ENCODE data around the gene TPP1. TPM values are rescaled to one million over a fixed set of nuclear protein-coding genes. Genes with fewer than 3 reads are reported as not detected.

TPP1 gene
- total and polyA plus RNA-seq, 2 of the 13 experiments (the other 11 are each of a cell fraction or from before 2014, with no cell fraction given): 13.9 to 74.6 TPM

- Histone ChIP-seq H3K79me2 (ENCODE audit: insufficient read depth, low read length) (no peaks in the 10 kb centered on the region), H3K36me3 (replicated peaks in 1 of 2; ENCODE audit: control insufficient read depth in 1 of 2, insufficient read depth in 2 of 2, low read length in 2 of 2) (no peaks in the 10 kb centered on the region), H3K9me3 (ENCODE audit: low read length) (no peaks in the 10 kb centered on the region), H3K9ac (ENCODE audit: insufficient read depth, low read depth, low read length) (no peak overlapping the region), H3K4me2 (ENCODE audit: low read depth, low read length) (no peak overlapping the region), H4K20me1 (ENCODE audit: insufficient read depth, low read length) (no peaks in the 10 kb centered on the region), H3K4me3 (replicated peaks in 1 of 3; ENCODE audit: insufficient read depth in 1 of 3, low read depth in 2 of 3, low read length in 3 of 3) (no peak overlapping the region), H2AFZ (ENCODE audit: low read length) (no peak overlapping the region), H3K27me3 (ENCODE audit: control insufficient read depth in 1 of 2, insufficient read depth in 2 of 2, low read length in 2 of 2) (peaks cover 18 to 76% of the 10 kb centered on the region in 2 experiments), H3K27ac (ENCODE audit: extremely low read length, insufficient read depth, low read length) (no peak overlapping the region), H3K4me1 (ENCODE audit: insufficient read depth, low read length) (peaks cover 21% of the 10 kb centered on the region)
- no peak for TF ChIP-seq RORA (CRISPR knock-in tag; IDR thresholded peaks at IDR 0.05)
- TF ChIP-seq ZFP36 (IDR thresholded peaks at IDR 0.05; ENCODE audit: borderline replicate concordance, low read depth, low read length, partially characterized antibody): no peak
- TF ChIP-seq THAP9 (CRISPR knock-in tag; IDR thresholded peaks at IDR 0.05; ENCODE audit: borderline replicate concordance): no peak
- no peak for TF ChIP-seq ZNF788 (CRISPR knock-in tag; IDR thresholded peaks at IDR 0.05; ENCODE audit: borderline replicate concordance)
- TF ChIP-seq TP53 (CRISPR knock-in tag; conservative IDR thresholded peaks at IDR 0.05): no peak
- no peak for TF ChIP-seq RAD21 (CRISPR knock-in tag; IDR thresholded peaks at IDR 0.05)
- WGBS (ENCODE audit: low lambda C conversion rate): 52% methylated on average over 8 of the region's 17 CpGs
- DNase-seq (ENCODE audit: low spot score) (no peak), ATAC-seq (no peak), FAIRE-seq (no peak)
- CTCF ChIA-PET (ENCODE audit: low intra/inter-chr PET ratio, low total read pairs): no interaction called here
- no TSS peak for BruUV-seq (replicated peaks)
- in situ Hi-C loops (cut with HindIII; ENCODE audit: extremely low pct_ligation_motif_present, low pct_unique_long_range_greater_than_20kb) (no loop called here), intact Hi-C loops (cut with micrococcal nuclease; ENCODE audit: unreplicated experiment) (no loop called here)
- POLR2A ChIA-PET: interaction anchor here (1.4 to 5.5 kb wide), 2 partner anchors 14 to 57 kb away, joined by 3 to 24 read pairs; partner anchors contain the start of genes MRPL17 and TAF10
These were observed 6.7 kb upstream of the TPP1 start for GRCh38 chr11:6625832-6626420.

All from HepG2 (cell line).